Kidney (tissue), 14 donors: ENCODE measurements around the gene RRM2. TPM values are rescaled to one million over a fixed set of nuclear protein-coding genes. Genes with fewer than 3 reads are reported as not detected.

Experiments
- DNase-seq, 5 donors: peaks; one replicate each; pipeline ENCODE4 v3.0.0-alpha.2; 2013 to 2020
- FAIRE-seq: peaks from 2 replicates; lab custom pipeline; 2012; peaks lifted over from hg19 to GRCh38; lab: Jason Lieb, UNC
- H3K27ac ChIP-seq, 2 donors: one replicate each; pipeline ENCODE4 v1.7.0; 2013; ENCODE audit warnings: low read depth in 2 of 2, low read length in 2 of 2, inconsistent platforms in 1 of 2
- H3K27me3 ChIP-seq: one replicate; pipeline ENCODE4 v1.7.1; 2013; ENCODE audit warnings: low read length, inconsistent platforms; ENCODE audit not compliant: control insufficient read depth, insufficient read depth
- H3K36me3 ChIP-seq, 3 donors: one replicate each; pipeline versions ENCODE4 v1.7.0 to v1.7.1; 2013; ENCODE audit warnings: low read length in 3 of 3, control low read depth in 1 of 3, inconsistent platforms in 1 of 3; ENCODE audit not compliant: insufficient read depth in 3 of 3, control insufficient read depth in 2 of 3
- H3K4me1 ChIP-seq, 3 donors: one replicate each; pipeline versions ENCODE4 v1.7.0 to v1.7.1; 2013; ENCODE audit warnings: low read length in 3 of 3, inconsistent platforms in 1 of 3, low read depth in 1 of 3; ENCODE audit not compliant: control insufficient read depth in 2 of 3, insufficient read depth in 2 of 3
- H3K4me3 ChIP-seq, 3 donors: one replicate each; pipeline versions ENCODE4 v1.7.0 to v1.8.1; 2013; ENCODE audit warnings: low read length in 3 of 3, control low read depth in 1 of 3, inconsistent platforms in 1 of 3
- H3K9ac ChIP-seq, 3 donors: one replicate each; pipeline versions ENCODE4 v1.7.0 to v1.7.1; 2013; ENCODE audit warnings: low read length in 3 of 3, control low read depth in 1 of 3, inconsistent platforms in 1 of 3
- H3K9me3 ChIP-seq, 3 donors: one replicate each; pipeline versions ENCODE4 v1.7.0 to v1.7.1; 2013; ENCODE audit warnings: low read length in 3 of 3, control low read depth in 1 of 3, inconsistent platforms in 1 of 3; ENCODE audit not compliant: control insufficient read depth in 2 of 3, insufficient read depth in 1 of 3
- CTCF ChIP-seq: IDR thresholded peaks from 3 replicates; pipeline ENCODE4 v1.5.1; 2012; ENCODE audit warnings: mild to moderate bottlenecking, moderate library complexity, borderline replicate concordance; ENCODE audit not compliant: insufficient read depth; ENCODE audit errors: extremely low read depth
- intact Hi-C: fragments of 100-400 bp; cut with DNase I; formaldehyde crosslinking; loops from one replicate; pipeline ENCODE4 v1.11.1; 2022
- polyA plus RNA-seq: library from polyadenylated mRNA; stranded (reverse); fragments of 350-450 nt; fragmentation: Illumina TruSeq; extraction: RNeasy Lipid Tissue Mini Kit (QIAGEN cat#74804); gene quantifications from one replicate; pipeline ENCODE4 v1.2.3, GENCODE V29; 2014; ENCODE audit warnings: low read depth, low replicate concordance; ENCODE audit not compliant: insufficient read depth
- total RNA-seq: library from RNA; stranded (reverse); fragmentation: NEBNext Ultra II Directional; extraction: Animal tissue kit (Norgen Biotek cat#: 25700); gene quantifications from one replicate; pipeline ENCODE4 v1.2.1, GENCODE V29; 2021
- donor health status: control.
- donor health status: control.
- donor health status: control.
- donor health status: control.
- donor health status: control.
- donor health status: DM: yes; HTN: yes; CAD: no.
- donor health status: Normal renal cell carcinoma (clear cell type).

Gene RRM2
- total and polyA plus RNA-seq, 2 donors from 2014 or later = 3.6 to 5.5 TPM

DNA sequence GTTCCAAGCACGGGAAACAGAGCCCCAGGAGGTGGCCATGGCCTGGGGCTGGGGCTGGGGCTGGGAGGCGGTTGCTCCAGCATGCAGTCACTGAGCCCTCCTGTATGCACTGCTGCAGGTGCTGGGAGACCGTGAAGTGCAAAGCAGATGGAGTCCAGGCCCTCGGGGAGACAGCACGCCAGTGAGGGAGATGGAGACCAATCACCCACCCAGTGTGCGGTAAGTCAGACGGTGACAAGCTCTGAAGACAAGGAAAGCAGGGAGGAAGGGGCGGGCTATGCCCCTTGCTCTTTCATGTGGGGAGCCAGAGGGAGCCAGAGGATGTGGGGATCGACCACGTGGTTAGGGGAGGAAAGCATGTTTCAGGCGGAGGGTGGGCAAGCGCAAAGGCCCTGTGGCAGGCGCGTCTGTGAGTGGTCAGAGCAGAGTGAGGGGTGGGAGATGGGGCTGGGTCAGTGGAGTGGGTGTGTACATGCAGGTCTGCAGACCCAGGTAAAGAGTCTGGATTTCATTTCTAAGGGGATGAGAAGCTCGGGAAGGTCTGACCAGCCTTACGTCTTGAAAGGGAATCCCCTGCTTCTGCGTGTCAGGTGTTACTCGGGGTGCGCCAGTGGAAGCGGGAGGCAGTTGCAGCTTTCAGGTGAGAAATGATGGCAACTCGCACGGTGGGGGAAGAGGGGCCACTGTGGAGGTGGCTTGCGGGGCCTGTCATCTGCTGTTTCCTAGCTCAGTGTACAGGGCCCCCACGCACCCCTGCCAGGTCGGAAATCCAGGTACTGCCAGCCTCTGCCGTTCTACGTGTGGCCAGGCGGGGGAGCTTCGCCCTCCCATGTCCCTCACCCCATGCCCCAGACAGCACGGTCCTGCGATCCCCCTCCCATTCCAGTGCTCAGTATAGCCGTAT is 19.4 kb downstream of the RRM2 start:
- no peak overlapping the region for H3K4me3 ChIP-seq
- peak; percentile 39 for TF ChIP-seq CTCF
- FAIRE-seq = no peak
- H3K27ac ChIP-seq = no peak overlapping the region
- no peaks in the 10 kb centered on the region for H3K4me1 ChIP-seq
- no peak overlapping the region for H3K9ac ChIP-seq
- no peaks in the 10 kb centered on the region for H3K9me3 ChIP-seq
- no peaks in the 10 kb centered on the region for H3K27me3 ChIP-seq
- DNase-seq = no peak
- intact Hi-C loops = no loop called here
- H3K36me3 ChIP-seq = no peaks in the 10 kb centered on the region

DNA sequence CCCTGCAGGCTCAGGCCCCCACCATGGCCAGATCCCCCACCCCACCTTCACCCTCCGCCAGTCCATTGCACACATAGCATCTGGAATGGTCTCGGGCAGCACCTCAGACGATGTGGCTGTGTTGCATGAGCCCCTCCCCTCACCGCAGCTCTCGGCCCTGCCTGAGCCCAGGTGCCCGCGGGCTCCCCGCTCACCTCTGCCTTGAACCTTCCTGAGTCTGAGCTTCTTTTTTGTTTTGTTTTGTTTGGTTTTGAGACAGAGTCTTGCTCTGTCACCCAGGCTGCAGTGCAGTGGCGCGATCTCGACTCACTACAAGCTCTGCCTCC is 20.1 kb downstream of the RRM2 start:
- Histone ChIP-seq H3K27ac (no peak overlapping the region), H3K36me3 (no peaks in the 10 kb centered on the region), H3K4me3 (no peak overlapping the region), H3K27me3 (no peaks in the 10 kb centered on the region), H3K9me3 (no peaks in the 10 kb centered on the region), H3K4me1 (no peaks in the 10 kb centered on the region), H3K9ac (no peak overlapping the region)
- DNase-seq (no peak), FAIRE-seq (no peak)
- intact Hi-C loops = no loop called here
- no peak for TF ChIP-seq CTCF

DNA sequence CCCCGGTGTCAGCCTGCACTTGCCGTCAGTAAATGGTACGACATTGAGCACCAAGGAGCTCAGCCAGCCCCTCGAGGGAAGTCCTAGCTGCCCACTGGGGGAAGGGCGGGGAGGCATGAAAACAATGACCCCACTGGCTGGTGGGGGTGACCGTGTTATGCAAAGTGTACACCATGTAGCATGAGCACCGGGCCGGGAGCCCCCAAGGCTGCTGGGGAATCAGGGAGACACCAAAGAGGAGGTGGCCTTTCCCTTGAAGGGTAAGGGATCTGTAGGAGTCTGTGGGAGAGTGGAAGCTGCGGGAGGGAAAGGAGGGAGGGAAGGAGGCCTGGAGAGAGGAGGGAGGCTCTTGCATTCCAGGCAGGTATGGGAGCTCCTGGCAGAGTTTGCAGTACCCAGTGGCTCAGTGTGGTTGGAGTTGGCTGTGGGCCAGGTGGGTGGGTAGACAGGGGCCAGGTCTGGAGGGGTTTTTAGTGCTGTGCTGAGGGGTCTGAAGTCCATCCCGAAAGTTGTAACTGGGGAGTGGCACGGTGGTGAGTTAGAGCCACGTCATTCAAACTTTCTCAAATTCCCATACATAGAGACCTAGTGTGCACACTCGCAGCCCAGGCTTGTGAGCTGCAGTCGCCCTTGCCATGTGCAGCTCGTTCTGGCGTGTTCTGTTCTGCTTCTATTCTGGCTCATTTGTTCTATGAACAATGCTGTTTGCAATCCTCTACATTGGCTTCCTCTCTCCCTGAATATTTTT is 22.4 kb downstream of the RRM2 start:
- Histone ChIP-seq H3K9ac (no peak overlapping the region), H3K27ac (no peak overlapping the region), H3K4me1 (no peaks in the 10 kb centered on the region), H3K9me3 (no peaks in the 10 kb centered on the region), H3K36me3 (no peaks in the 10 kb centered on the region), H3K27me3 (no peaks in the 10 kb centered on the region), H3K4me3 (no peak overlapping the region)
- intact Hi-C loops = no loop called here
- no peak for FAIRE-seq
- no peak for DNase-seq
- no peak for TF ChIP-seq CTCF
